HepG2 (cell line): ENCODE measurements around the gene HYAL2. TPM values are rescaled to one million over a fixed set of nuclear protein-coding genes. Genes with fewer than 3 reads are reported as not detected.

Experiments
- DNMT3B ChIP-seq: conservative IDR thresholded peaks from 2 replicates; pipeline ENCODE4 v1.6.1; 2016; ENCODE audit warnings: missing biosample characterization, control low read depth
- HNRNPH1 ChIP-seq: fragments of 200-400 bp; formaldehyde crosslinking; optimal IDR thresholded peaks from 2 replicates; pipeline ENCODE3; 2017; ENCODE audit warnings: mild to moderate bottlenecking, low read depth, low read length
- KLF9 ChIP-seq: IDR thresholded peaks from 2 replicates; pipeline ENCODE4 v1.6.1; 2016; ENCODE audit warnings: low read depth
- MAFG ChIP-seq: sonication (generic); formaldehyde crosslinking; IDR thresholded peaks from 2 replicates; pipeline ENCODE4 v1.5.1; 2020; ENCODE audit warnings: mild to moderate bottlenecking, missing genetic modification reagents
- MXD4 ChIP-seq: IDR thresholded peaks from 2 replicates; pipeline ENCODE4 v1.6.1; 2016; ENCODE audit warnings: mild to moderate bottlenecking, missing biosample characterization, missing genetic modification reagents
- NKX3-1 ChIP-seq: sonication (generic); formaldehyde crosslinking; IDR thresholded peaks from 2 replicates; pipeline ENCODE4 v1.5.0; 2020; ENCODE audit warnings: missing genetic modification reagents
- SMAD1 ChIP-seq: sonication (generic); formaldehyde crosslinking; IDR thresholded peaks from 2 replicates; pipeline ENCODE4 v1.4.0; 2020; ENCODE audit warnings: missing genetic modification reagents, low read depth, mild to moderate bottlenecking, borderline replicate concordance
- SMC3 ChIP-seq: IDR thresholded peaks from 2 replicates; pipeline ENCODE4 v1.6.1; 2011; ENCODE audit warnings: low read length, improper control_type of control experiment
- SNRNP70 ChIP-seq: fragments of 200-400 bp; formaldehyde crosslinking; IDR thresholded peaks from 2 replicates; pipeline ENCODE4 v1.6.1; 2017; ENCODE audit warnings: mild to moderate bottlenecking, low read depth, low read length, moderate library complexity
- TBP ChIP-seq: sonication (generic); formaldehyde crosslinking; IDR thresholded peaks from 2 replicates; pipeline ENCODE4 v1.5.0; 2020; ENCODE audit warnings: missing genetic modification reagents
- TSC22D2 ChIP-seq: sonication (generic); formaldehyde crosslinking; IDR thresholded peaks from 2 replicates; pipeline ENCODE4 v1.5.1; 2020; ENCODE audit warnings: missing genetic modification reagents, mild to moderate bottlenecking, borderline replicate concordance
- ZFP37 ChIP-seq: sonication (generic); formaldehyde crosslinking; IDR thresholded peaks from 2 replicates; pipeline ENCODE4 v1.4.0; 2020; ENCODE audit warnings: missing genetic modification reagents, borderline replicate concordance
- ZFP82 ChIP-seq: sonication (generic); formaldehyde crosslinking; IDR thresholded peaks from 2 replicates; pipeline ENCODE4 v1.5.1; 2020; ENCODE audit warnings: mild to moderate bottlenecking, missing genetic modification reagents, borderline replicate concordance
- ZMYM3 ChIP-seq: sonication (generic); formaldehyde crosslinking; IDR thresholded peaks from 2 replicates; pipeline ENCODE4 v1.5.1; 2020; ENCODE audit warnings: mild to moderate bottlenecking, missing genetic modification reagents
- ZNF205 ChIP-seq: IDR thresholded peaks from 2 replicates; pipeline ENCODE4 v1.6.1; 2018; ENCODE audit warnings: missing biosample characterization, missing genetic modification reagents
- ZNF75D ChIP-seq: sonication (generic); formaldehyde crosslinking; IDR thresholded peaks from 2 replicates; pipeline ENCODE4 v1.8.1; 2023; ENCODE audit warnings: missing genetic modification reagents, mild to moderate bottlenecking, borderline replicate concordance
- ZNF776 ChIP-seq: sonication (generic); formaldehyde crosslinking; IDR thresholded peaks from 2 replicates; pipeline ENCODE4 v1.4.0; 2020; ENCODE audit warnings: mild to moderate bottlenecking, missing genetic modification reagents
- ZNF841 ChIP-seq: sonication (generic); formaldehyde crosslinking; IDR thresholded peaks from 2 replicates; pipeline ENCODE4 v1.8.1; 2023; ENCODE audit warnings: missing genetic modification reagents, borderline replicate concordance
- ZZZ3 ChIP-seq: sonication (generic); formaldehyde crosslinking; IDR thresholded peaks from 2 replicates; pipeline ENCODE4 v1.4.0; 2020; ENCODE audit warnings: missing genetic modification reagents, mild to moderate bottlenecking, borderline replicate concordance
- polyA plus RNA-seq, 8 experiments: library from polyadenylated mRNA; depleted of rRNA in 3 of 8; stranded (reverse) in 7 of 8; unstranded in 1 of 8; fragments of >200 nt; fragmentation: Illumina TruSeq in 4 of 8; extraction: Trizol in 4 of 8; gene quantifications; 2 replicates each; pipeline versions ENCODE4 v1.2.1 to v1.2.3, GENCODE V29; 2011 to 2016; ENCODE audit warnings: low read depth in 4 of 8, missing spikeins in 1 of 8, mixed read lengths in 1 of 8; ENCODE audit not compliant: insufficient read depth in 1 of 8
- total RNA-seq, 5 experiments: library from RNA; depleted of rRNA; stranded (reverse); fragments of >200 nt; fragmentation: Illumina TruSeq; extraction: Trizol; gene quantifications; 2 replicates each; pipeline ENCODE4 v1.2.3, GENCODE V29; 2016; ENCODE audit warnings: low read depth in 1 of 5
- TF ChIP-seq, protein P1 (sequence below): sonication (generic); formaldehyde crosslinking; IDR thresholded peaks from 2 replicates; pipeline ENCODE4 v1.4.0; 2020; ENCODE audit warnings: missing genetic modification reagents
- TF ChIP-seq, protein P2 (sequence below): sonication (generic); formaldehyde crosslinking; conservative IDR thresholded peaks from 2 replicates; pipeline ENCODE4 v1.8.0; 2022; ENCODE audit warnings: low read depth, missing genetic modification reagents
- TF ChIP-seq, protein P3 (sequence below): sonication (generic); formaldehyde crosslinking; IDR thresholded peaks from 2 replicates; pipeline ENCODE4 v1.4.0; 2020; ENCODE audit warnings: missing genetic modification reagents, low read depth, mild to moderate bottlenecking, borderline replicate concordance

The HYAL2 gene
- total and polyA plus RNA-seq, 2 of the 13 experiments (the other 11 are each of a cell fraction or from before 2014, with no cell fraction given): 76.2 to 102 TPM

DNA sequence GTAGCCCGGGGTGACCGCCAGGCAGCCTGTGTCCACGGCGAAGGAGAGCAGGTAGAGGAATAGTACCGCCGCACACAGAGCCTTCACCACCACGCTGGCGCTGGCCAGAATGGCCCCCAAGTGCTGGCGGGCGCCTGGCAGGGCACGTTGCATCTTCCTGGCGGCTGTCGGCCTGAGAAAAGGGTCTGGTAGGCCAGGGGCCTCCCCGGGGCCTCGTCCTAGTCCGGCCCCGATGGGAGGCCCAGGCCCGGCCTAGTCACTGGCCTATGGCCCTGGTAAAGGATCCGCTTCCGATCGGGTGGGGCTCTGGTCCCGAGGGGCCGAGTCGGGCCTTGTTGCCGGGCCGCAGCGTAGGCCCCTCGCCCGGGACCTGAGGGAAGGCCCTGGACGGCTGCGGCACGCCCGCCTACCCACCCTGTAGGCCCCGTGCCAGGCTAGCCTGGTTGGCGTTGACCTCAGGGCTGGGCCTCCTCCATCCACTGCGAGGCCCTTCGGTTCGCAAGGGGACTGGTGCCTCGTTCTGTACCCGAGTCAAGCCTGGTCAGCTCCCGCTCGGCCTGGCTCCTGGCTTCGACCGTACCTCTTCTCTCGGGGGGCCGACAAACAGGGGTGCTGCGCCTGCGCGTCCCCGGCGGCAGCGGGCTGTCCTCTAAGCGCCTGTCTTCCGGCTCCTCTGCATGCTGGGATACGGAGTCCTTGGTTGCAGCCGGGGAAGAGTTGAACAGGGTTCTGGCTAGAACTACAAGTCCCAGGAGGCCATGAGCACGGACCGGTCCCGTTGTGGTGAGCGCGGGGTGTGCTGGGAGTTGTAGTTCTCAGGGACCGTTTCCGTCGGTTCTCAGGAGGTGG, 36.6 kb upstream of the HYAL2 start, which contains the start of gene TMEM115 (continued):
- TF ChIP-seq, protein P1, sequence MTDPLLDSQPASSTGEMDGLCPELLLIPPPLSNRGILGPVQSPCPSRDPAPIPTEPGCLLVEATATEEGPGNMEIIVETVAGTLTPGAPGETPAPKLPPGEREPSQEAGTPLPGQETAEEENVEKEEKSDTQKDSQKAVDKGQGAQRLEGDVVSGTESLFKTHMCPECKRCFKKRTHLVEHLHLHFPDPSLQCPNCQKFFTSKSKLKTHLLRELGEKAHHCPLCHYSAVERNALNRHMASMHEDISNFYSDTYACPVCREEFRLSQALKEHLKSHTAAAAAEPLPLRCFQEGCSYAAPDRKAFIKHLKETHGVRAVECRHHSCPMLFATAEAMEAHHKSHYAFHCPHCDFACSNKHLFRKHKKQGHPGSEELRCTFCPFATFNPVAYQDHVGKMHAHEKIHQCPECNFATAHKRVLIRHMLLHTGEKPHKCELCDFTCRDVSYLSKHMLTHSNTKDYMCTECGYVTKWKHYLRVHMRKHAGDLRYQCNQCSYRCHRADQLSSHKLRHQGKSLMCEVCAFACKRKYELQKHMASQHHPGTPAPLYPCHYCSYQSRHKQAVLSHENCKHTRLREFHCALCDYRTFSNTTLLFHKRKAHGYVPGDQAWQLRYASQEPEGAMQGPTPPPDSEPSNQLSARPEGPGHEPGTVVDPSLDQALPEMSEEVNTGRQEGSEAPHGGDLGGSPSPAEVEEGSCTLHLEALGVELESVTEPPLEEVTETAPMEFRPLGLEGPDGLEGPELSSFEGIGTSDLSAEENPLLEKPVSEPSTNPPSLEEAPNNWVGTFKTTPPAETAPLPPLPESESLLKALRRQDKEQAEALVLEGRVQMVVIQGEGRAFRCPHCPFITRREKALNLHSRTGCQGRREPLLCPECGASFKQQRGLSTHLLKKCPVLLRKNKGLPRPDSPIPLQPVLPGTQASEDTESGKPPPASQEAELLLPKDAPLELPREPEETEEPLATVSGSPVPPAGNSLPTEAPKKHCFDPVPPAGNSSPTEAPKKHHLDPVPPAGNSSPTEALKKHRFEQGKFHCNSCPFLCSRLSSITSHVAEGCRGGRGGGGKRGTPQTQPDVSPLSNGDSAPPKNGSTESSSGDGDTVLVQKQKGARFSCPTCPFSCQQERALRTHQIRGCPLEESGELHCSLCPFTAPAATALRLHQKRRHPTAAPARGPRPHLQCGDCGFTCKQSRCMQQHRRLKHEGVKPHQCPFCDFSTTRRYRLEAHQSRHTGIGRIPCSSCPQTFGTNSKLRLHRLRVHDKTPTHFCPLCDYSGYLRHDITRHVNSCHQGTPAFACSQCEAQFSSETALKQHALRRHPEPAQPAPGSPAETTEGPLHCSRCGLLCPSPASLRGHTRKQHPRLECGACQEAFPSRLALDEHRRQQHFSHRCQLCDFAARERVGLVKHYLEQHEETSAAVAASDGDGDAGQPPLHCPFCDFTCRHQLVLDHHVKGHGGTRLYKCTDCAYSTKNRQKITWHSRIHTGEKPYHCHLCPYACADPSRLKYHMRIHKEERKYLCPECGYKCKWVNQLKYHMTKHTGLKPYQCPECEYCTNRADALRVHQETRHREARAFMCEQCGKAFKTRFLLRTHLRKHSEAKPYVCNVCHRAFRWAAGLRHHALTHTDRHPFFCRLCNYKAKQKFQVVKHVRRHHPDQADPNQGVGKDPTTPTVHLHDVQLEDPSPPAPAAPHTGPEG (CRISPR knock-in tag): peak; percentile 47; the same call in 1 of the 2 replicates
- TF ChIP-seq ZNF776 (CRISPR knock-in tag) (no peak), ZNF75D (no peak), SNRNP70 (no peak), TSC22D2 (CRISPR knock-in tag) (peak; percentile 62; the same call in 1 of the 2 replicates), KLF9 (CRISPR knock-in tag) (no peak), DNMT3B (peak; percentile 58; the same call in 1 of the 2 replicates), ZZZ3 (CRISPR knock-in tag) (peak; percentile 93; the same call in 1 of the 2 replicates), ZNF841 (CRISPR knock-in tag) (no peak), MXD4 (CRISPR knock-in tag) (peak; percentile 79; the same call in 1 of the 2 replicates), ZFP82 (CRISPR knock-in tag) (peak; percentile 68; the same call in 1 of the 2 replicates), SMAD1 (CRISPR knock-in tag) (0 out of 2 replicates have a peak, but pooled peaks have one; percentile 48), ZMYM3 (CRISPR knock-in tag) (no peak), MAFG (CRISPR knock-in tag) (no peak), ZNF205 (CRISPR knock-in tag) (peak; percentile 55; the same call in 1 of the 2 replicates), SMC3 (no peak), TBP (CRISPR knock-in tag) (peak; percentile 96; the same call in 1 of the 2 replicates), NKX3-1 (CRISPR knock-in tag) (no peak; the same call in 1 of the 2 replicates), HNRNPH1 (no peak), ZFP37 (CRISPR knock-in tag) (no peak)
- TF ChIP-seq, protein P2, sequence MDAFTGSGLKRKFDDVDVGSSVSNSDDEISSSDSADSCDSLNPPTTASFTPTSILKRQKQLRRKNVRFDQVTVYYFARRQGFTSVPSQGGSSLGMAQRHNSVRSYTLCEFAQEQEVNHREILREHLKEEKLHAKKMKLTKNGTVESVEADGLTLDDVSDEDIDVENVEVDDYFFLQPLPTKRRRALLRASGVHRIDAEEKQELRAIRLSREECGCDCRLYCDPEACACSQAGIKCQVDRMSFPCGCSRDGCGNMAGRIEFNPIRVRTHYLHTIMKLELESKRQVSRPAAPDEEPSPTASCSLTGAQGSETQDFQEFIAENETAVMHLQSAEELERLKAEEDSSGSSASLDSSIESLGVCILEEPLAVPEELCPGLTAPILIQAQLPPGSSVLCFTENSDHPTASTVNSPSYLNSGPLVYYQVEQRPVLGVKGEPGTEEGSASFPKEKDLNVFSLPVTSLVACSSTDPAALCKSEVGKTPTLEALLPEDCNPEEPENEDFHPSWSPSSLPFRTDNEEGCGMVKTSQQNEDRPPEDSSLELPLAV: no peak
- TF ChIP-seq, protein P3, sequence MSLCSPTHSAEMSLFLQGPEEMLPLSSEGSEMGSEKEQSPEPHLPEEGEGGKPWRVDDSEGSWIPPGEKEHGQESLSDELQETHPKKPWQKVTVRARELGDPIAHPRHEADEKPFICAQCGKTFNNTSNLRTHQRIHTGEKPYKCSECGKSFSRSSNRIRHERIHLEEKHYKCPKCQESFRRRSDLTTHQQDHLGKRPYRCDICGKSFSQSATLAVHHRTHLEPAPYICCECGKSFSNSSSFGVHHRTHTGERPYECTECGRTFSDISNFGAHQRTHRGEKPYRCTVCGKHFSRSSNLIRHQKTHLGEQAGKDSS: no peak
